GM18868 (cell line): ENCODE data around the gene TUT1.
"Not testable (repeated sequence)": the region's sequence is repeated elsewhere in the genome, so short reads cannot be mapped to it uniquely, and the experiment has no call there.

Source experiments
- ATAC-seq: cut with Tn5 transposase; IDR thresholded peaks from one replicate; pipeline ENCODE4 v1.9.1; 2021; ENCODE audit warnings: mild to moderate bottlenecking, moderate library complexity; ENCODE audit not compliant: unreplicated experiment

The TUT1 gene

DNA sequence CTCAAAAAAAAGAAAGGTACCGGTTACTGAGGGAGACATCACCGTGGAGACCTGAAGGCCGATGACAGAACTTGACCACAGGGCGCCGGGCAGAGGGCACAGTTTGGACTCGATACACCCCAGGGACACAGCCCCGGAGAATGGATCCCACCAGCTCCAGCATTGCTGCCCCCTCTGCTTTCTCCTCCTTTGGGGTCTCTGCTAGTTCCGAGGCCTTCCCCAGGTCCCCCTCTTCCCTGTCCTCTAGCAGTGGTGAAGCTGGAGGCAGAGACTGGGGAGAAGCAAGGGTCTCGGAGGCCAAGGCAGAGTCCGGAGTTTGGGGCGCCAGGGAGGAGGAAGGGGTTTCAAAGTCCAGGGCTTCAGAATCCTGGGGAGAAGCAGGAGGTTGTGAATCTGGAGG is 12.8 kb downstream of the TUT1 start:
- no peak for ATAC-seq

DNA sequence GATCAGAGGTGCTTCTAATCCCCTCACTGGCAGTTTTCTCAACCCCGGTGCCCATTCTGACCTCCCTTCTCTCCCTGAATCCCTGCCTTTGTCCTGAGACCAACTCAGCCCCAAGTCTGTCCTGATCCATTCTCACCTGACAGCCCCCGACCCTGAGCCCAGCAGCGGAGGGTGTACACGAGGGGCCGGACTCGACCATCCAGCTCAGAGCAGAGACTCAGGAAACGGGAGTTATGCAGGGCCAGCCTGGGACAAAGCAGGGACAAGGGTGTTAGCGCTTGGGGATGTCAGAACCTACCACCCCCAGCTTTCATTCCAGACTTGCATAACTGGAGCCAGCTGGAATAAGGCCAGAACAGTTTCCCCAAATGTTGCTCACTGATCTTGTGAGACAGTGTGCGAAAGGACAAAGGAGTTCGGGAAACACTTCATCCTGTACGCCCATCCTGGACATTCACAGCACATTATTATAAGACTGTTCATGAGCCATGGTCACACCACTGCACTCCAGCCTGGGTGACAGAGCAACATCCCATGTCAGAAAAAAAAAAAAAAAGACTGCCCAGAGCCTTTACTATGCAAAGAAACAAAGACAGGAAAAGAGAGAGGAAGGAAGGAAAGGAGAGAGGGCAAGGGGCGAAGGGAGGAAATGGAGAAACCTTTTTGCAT is 14.1 kb downstream of the TUT1 start:
- ATAC-seq: no peak

- no peak for ATAC-seq
Observed at GRCh38 chr11:62575837-62576236, 15.5 kb downstream of the TUT1 start.

DNA sequence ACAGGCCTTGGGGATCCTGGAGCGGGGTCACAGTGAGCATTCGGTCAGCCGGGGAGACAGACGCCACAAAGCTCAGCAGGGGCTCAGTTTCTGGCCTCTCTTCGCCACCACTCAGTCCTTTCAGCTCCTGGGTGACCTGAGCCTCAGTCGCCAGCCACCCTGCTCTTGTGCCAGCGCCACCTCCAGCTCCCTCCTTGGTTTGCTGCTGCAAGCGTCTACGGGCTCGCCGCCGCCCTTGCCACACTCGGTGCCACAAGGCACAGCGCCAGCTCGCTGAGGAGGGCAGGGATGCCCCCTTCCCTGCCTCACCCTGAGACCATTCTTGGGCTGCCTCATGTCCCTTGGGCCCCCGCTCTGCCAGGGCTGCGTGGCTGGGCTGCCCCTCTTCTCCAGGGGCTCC is 16.2 kb downstream of the TUT1 start:
- ATAC-seq: no peak

DNA sequence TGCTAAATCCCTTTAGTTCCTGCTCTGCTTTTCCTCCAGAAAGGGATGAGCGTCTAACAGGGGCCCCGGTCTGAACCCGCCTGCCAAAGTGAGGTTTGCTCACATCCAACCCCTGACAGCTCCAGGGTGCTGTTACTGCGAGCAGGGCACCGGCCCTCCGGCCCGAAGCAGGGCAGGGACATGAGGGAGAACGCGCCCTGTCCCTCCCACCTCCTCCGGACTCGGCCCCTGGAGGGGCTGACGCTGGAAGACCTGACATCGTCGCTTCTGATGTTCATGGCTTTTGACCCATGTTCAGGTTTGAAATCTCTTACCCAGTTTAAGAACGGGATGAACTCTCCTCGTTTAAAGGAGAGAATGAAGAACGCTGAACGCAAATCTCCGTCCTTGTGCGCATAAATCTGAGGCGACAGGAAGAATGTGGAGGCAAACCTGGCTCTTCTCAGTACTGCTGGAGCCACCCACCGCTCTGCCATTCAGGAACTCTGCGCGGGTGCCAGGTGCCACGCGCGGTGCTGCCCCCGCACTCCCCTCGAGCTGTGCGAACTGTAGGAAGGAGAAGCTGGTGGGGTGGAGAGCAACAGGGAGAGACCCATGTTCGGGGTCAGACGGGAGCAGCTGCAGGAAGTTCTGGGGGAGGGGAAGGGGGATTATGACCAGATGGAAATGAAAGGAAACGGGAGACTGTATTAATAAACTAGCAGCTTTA is 16.8 kb downstream of the TUT1 start:
- no peak for ATAC-seq

DNA sequence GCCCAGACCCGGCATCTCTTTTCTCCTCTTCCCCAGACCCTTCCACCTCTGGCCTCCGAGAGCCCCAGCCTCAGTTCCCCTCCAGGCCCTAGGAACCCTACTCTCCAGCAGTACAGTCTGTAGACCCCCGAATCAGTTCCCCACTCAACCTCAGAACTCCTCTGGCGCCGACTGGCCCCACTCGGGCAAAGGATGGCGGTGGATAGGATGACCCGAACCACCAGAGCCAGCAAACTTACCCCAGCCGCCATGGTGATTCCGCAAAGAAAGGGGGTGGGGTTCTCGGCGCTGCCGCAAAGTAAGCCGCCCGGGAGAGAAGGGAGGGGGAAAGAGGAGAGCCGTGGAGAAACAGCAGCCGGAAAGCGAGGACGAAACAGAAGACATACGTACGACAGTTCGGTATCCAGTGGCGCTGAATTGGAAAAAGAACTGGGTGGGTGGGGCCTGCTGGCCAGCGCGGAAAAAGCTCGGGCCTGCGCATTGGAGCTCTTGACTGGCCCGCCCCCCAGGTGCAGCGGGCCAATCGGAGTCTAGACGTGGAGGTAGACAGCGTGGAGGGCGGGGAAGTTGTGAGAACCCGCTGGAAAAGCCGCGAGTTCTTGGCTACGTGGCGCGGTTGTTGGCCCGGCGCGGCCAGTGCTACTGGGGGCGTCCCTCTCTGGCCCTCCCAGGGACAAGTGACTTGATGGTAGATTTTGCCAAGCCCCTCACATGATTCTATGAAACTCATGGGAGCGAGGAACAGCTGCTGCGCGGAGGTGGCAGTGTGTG is 17.5 kb downstream of the TUT1 start, which contains the start of gene EEF1G:
Gene EEF1G (minus strand): TSS at position 300 of the 771 bp plus-strand sequence. CDS start 49 bp downstream, at position 251.
- peak; percentile 85 for ATAC-seq

DNA sequence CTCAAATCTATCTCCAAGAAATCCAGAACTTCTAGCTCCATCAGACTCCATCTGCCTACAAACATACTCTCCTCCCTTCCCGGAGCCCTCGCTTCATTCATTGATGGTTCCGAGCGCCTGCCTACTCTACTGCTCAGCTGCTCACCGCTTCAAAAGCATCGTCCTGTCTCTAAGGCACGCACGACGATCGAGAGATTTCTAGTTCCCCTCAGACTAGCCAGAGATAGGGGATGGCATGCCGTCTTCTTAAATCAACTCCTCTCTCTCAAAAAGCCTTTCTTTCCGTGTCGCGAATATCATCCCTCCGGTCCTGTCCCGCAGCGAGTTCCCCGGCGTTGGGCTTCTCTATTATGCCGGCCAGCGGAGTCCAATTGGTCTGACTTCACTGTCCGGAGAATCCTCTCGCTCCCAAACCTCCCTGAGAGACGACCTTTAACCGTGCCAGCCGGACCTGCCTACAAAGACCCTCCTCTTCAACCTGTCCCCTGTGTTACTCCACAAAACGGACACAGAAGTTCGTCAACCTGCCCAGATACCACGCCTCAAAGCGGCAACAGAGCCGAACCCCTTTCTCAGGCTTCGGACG is 18.2 kb downstream of the TUT1 start:
- ATAC-seq: no peak

- ATAC-seq: no peak
Observed at GRCh38 chr11:62572431-62572830, 18.9 kb downstream of the TUT1 start.

DNA sequence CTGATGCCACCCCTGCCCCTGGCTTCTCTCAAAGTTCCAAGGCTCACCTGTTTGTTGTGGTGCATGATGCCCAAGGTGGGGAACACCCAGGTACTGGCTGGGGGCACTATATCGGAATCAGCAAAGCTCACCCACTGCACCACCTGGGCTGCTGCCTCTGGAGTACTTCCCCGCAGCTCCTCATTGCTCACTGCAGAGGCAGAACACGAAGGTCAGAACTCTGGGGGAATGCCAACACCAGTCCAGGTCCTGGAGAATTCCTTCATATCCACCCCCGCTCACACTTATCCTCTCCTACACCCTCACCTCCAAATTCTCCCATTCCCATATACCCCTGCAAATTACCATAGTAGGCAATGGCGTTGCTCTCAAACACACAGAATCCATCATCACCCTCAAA is 19.8 kb downstream of the TUT1 start:
- not testable (repeated sequence) for ATAC-seq

DNA sequence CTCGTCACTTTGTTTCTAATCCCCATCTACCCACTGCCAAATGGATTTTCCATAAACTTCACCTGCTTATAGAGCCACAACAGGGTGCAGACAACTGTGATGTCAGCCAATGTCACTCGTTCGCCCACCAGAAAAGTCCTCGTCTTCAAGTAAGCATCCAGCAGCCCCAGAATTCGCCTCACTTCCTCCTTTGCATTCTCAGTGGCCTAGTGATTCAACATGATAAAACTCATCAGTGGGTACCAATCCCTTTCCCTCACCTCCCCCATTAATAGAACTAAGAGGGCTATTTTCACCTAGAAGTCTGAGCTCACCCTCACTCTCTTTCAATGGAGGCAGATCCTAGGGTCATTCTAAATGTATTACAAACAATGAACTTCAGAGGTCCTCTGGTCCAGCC is 20.4 kb downstream of the TUT1 start:
- not testable (repeated sequence) for ATAC-seq

- ATAC-seq: no peak
Observed at GRCh38 chr11:62569611-62570010, 21.7 kb downstream of the TUT1 start.

DNA sequence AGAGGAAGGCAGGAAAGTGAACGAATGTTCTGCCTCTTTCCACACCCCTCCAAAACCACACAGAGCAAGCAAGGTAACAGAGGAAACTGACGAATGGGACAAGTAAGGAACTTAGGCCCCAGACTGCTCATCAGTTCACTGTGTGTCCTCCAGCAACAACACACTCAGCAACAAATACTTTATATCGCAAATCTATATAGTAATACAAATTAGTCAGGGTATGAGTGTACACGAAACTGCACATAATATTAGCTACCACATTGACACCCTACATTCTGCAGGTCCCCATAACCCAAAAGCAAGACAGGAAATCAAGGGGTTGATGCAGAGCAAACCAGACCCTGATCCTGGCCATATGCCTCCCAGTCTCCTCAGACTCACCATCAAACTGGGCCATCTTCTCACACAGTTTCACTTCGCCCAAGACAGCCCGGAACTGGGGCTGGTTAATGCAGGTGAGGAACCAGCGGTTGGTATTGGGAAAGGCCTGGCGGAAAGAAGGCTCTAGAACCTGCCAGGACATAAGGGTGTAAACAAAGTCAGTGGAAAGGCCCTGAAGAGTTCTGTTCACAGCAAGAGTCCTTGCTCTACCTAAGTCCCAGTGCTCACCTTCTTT is 24.2 kb downstream of the TUT1 start:
- ATAC-seq: no peak

- no peak for ATAC-seq
Observed at GRCh38 chr11:62566247-62566646, 25.1 kb downstream of the TUT1 start.

- no peak for ATAC-seq
Observed at GRCh38 chr11:62565100-62565802, 26.1 kb downstream of the TUT1 start.

GRCh38 chr11:62561677-62562230 is 29.6 kb downstream of the TUT1 start:
- ATAC-seq: not testable (repeated sequence)

GRCh38 chr11:62560566-62561103 is 30.7 kb downstream of the TUT1 start:
- no peak for ATAC-seq

DNA sequence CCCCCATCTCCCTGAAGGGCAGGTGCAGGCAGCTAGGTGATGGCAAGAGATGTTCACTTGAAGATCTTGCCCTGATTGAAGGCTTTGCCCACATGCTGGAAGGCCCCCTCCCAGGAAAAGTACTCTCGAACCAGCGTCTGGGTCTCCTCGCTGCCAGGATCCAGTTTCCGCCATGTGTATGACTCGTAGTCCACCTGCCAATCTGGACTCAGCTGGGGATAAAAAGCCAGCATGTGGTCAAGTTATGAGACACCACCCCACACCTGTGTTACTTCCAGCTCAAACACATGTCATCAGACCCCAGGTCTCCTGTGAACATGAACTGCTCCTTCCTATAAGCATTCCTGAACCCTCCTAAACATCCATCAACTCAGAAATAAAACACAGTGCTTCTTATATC is 31.7 kb downstream of the TUT1 start:
- ATAC-seq: not testable (repeated sequence)

GRCh38 chr11:62559204-62559603 is 32.1 kb downstream of the TUT1 start:
- ATAC-seq: no peak

- no peak for ATAC-seq
Observed at GRCh38 chr11:62558669-62559068, 32.7 kb downstream of the TUT1 start.
